ENCODE results near the gene PLCL1. TPM values are rescaled to one million over a fixed set of nuclear protein-coding genes. Genes with fewer than 3 reads are reported as not detected.

Gene PLCL1
- polyA plus RNA-seq, 1 of the 3 experiments (the other 2 are of a cell fraction), result 7.7 TPM

GRCh38 chr2:198045227-198045626, 240.8 kb downstream of the PLCL1 start:
- Histone ChIP-seq H3F3A (replicated peaks; ENCODE audit: insufficient read depth) (peaks cover 15% of the 10 kb centered on the region), H3K4me3 (ENCODE audit: low read depth in 2 of 2, low read length in 1 of 2) (no peak overlapping the region), H2AFZ (ENCODE audit: low read depth) (no peak overlapping the region), H3K4me2 (peak overlapping the region; percentile 52; the same call in 1 of the 2 replicates), H3K9me3 (no peaks in the 10 kb centered on the region), H3K27ac (ENCODE audit: low read depth in 2 of 2, low read length in 1 of 2) (peak overlapping the region in 1 of 2 experiments; percentile 83; a peak in 2 of 4 replicates), H3K4me1 (ENCODE audit: control insufficient read depth in 1 of 2, insufficient read depth in 2 of 2, low read depth in 1 of 2, low read length in 1 of 2) (peaks cover 2 to 14% of the 10 kb centered on the region in 2 experiments; a peak in 2 of 4 replicates), H3K9ac (no peak overlapping the region), H4K20me1 (ENCODE audit: insufficient read depth) (peaks cover 5% of the 10 kb centered on the region; the same call in 1 of the 2 replicates), H3K36me3 (replicated peaks in 1 of 2; ENCODE audit: control insufficient read depth in 1 of 2, insufficient read depth in 2 of 2, low read length in 1 of 2) (no peaks in the 10 kb centered on the region), H3K27me3 (ENCODE audit: insufficient read depth) (no peaks in the 10 kb centered on the region), H3K79me2 (ENCODE audit: insufficient read depth) (no peaks in the 10 kb centered on the region), H3K9me2 (no peaks in the 10 kb centered on the region)
- TF ChIP-seq EP300 (IDR thresholded peaks at IDR 0.05; ENCODE audit: borderline replicate concordance in 1 of 2, low read depth in 1 of 2, low read length in 1 of 2) (0 out of 4 replicates have a peak, but pooled peaks of 1 of the 2 experiments have one; percentile 22), POLR2AphosphoS5 (IDR thresholded peaks at IDR 0.05; ENCODE audit: low read depth, low read length) (peak; percentile 50; the same call in 1 of the 2 replicates), SMC3 (IDR thresholded peaks at IDR 0.05; ENCODE audit: low read depth, low read length) (no peak), PBX3 (IDR thresholded peaks at IDR 0.05) (peak; percentile 71), FOSL2 (IDR thresholded peaks at IDR 0.05; ENCODE audit: borderline replicate concordance, low read depth) (peak; percentile 34; the same call in 1 of the 2 replicates), JUND (IDR thresholded peaks at IDR 0.05) (peak; percentile 36), EZH2phosphoT487 (IDR thresholded peaks at IDR 0.05; ENCODE audit: borderline replicate concordance, low read depth) (no peak), FOXJ3 (CRISPR knock-in tag; IDR thresholded peaks at IDR 0.05) (no peak), CHD2 (IDR thresholded peaks at IDR 0.05; ENCODE audit: low read length, partially characterized antibody) (no peak), TEAD4 (IDR thresholded peaks at IDR 0.05; ENCODE audit: borderline replicate concordance, insufficient read depth) (0 out of 2 replicates have a peak, but pooled peaks have one; percentile 11), MXI1 (IDR thresholded peaks at IDR 0.05; ENCODE audit: low read depth, low read length) (no peak), GABPA (IDR thresholded peaks at IDR 0.05; ENCODE audit: low read depth) (no peak), TCF12 (IDR thresholded peaks at IDR 0.05) (peak; percentile 83; the same call in 1 of the 2 replicates), RXRA (IDR thresholded peaks at IDR 0.05; ENCODE audit: borderline replicate concordance, low read depth) (0 out of 2 replicates have a peak, but pooled peaks have one; percentile 3), ELF1 (IDR thresholded peaks at IDR 0.05) (no peak), NFIC (IDR thresholded peaks at IDR 0.05; ENCODE audit: borderline replicate concordance) (no peak; the same call in 1 of the 2 replicates), TAF1 (IDR thresholded peaks at IDR 0.05; ENCODE audit: borderline replicate concordance, low read depth, low read length) (no peak), YY1 (IDR thresholded peaks at IDR 0.05; ENCODE audit: low read depth) (no peak), RCOR1 (IDR thresholded peaks at IDR 0.05; ENCODE audit: low read length) (no peak), RFX5 (IDR thresholded peaks at IDR 0.05; ENCODE audit: low read length) (no peak)
- TF ChIP-seq, protein P1, sequence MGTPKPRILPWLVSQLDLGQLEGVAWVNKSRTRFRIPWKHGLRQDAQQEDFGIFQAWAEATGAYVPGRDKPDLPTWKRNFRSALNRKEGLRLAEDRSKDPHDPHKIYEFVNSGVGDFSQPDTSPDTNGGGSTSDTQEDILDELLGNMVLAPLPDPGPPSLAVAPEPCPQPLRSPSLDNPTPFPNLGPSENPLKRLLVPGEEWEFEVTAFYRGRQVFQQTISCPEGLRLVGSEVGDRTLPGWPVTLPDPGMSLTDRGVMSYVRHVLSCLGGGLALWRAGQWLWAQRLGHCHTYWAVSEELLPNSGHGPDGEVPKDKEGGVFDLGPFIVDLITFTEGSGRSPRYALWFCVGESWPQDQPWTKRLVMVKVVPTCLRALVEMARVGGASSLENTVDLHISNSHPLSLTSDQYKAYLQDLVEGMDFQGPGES (IDR thresholded peaks at IDR 0.05; ENCODE audit: low read depth, low read length), result no peak
- TF ChIP-seq, protein P2, sequence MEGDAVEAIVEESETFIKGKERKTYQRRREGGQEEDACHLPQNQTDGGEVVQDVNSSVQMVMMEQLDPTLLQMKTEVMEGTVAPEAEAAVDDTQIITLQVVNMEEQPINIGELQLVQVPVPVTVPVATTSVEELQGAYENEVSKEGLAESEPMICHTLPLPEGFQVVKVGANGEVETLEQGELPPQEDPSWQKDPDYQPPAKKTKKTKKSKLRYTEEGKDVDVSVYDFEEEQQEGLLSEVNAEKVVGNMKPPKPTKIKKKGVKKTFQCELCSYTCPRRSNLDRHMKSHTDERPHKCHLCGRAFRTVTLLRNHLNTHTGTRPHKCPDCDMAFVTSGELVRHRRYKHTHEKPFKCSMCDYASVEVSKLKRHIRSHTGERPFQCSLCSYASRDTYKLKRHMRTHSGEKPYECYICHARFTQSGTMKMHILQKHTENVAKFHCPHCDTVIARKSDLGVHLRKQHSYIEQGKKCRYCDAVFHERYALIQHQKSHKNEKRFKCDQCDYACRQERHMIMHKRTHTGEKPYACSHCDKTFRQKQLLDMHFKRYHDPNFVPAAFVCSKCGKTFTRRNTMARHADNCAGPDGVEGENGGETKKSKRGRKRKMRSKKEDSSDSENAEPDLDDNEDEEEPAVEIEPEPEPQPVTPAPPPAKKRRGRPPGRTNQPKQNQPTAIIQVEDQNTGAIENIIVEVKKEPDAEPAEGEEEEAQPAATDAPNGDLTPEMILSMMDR (IDR thresholded peaks at IDR 0.05), result no peak
- DNase-seq, result no peak
- ChIA-PET CTCF (no interaction called here), POLR2A (no interaction called here)

Data from SK-N-SH (cell line).